Colonic mucosa (tissue), 4 donors: ENCODE results near the gene NGFR. TPM values are rescaled to one million over a fixed set of nuclear protein-coding genes. Genes with fewer than 3 reads are reported as not detected.

Source experiments
- DNase-seq: peaks from one replicate; pipeline ENCODE4 v3.0.0-alpha.2; 2020
- H3K27ac ChIP-seq: fragments of 200-600 bp; one replicate; pipeline ENCODE4 v1.8.0; 2021
- H3K27me3 ChIP-seq: fragments of 200-600 bp; one replicate; pipeline ENCODE4 v1.8.0; 2021
- H3K36me3 ChIP-seq: fragments of 200-600 bp; one replicate; pipeline ENCODE4 v1.8.0; 2021
- H3K4me1 ChIP-seq: fragments of 200-600 bp; one replicate; pipeline ENCODE4 v1.8.0; 2021; ENCODE audit warnings: mild to moderate bottlenecking
- H3K4me3 ChIP-seq: fragments of 200-600 bp; one replicate; pipeline ENCODE4 v1.8.0; 2021
- H3K9ac ChIP-seq, 2 donors: one replicate each; pipeline ENCODE4 v1.7.0; 2013; ENCODE audit warnings: control low read depth in 2 of 2, low read depth in 2 of 2, low read length in 2 of 2
- H3K9me3 ChIP-seq: fragments of 200-600 bp; one replicate; pipeline ENCODE4 v1.8.0; 2021
- CTCF ChIP-seq: fragments of 200-600 bp; IDR thresholded peaks from one replicate; pipeline ENCODE4 v1.8.0; 2022; ENCODE audit warnings: antibody characterized with exemption, mild to moderate bottlenecking
- intact Hi-C: fragments of 100-400 bp; cut with DNase I; formaldehyde crosslinking; loops from one replicate; pipeline ENCODE4 v1.14.1; 2022
- total RNA-seq, 2 donors: library from RNA; stranded (reverse); fragmentation: NEBNext Ultra II Directional in 1 of 2; extraction: Animal tissue kit (Norgen Biotek cat#: 25700) in 1 of 2; gene quantifications; one replicate each; pipeline ENCODE4 v1.2.1, GENCODE V29; 2021
- donor health status: healthy.
- donor health status: DM: no; HTN: no; CAD: no.
- donor health status: DM: no; HTN: no; CAD: no.

NGFR gene
- total RNA-seq, 2 donors from 2014 or later = 0.49 to 2.7 TPM

- Histone ChIP-seq H3K9me3 (no peaks in the 10 kb centered on the region), H3K4me3 (no peak overlapping the region), H3K9ac (no peak overlapping the region), H3K4me1 (no peaks in the 10 kb centered on the region), H3K36me3 (no peaks in the 10 kb centered on the region), H3K27ac (no peak overlapping the region), H3K27me3 (no peaks in the 10 kb centered on the region)
- DNase-seq = no peak
- no peak for TF ChIP-seq CTCF
- intact Hi-C loops = no loop called here
Observed at GRCh38 chr17:49545806-49546545, 50.9 kb downstream of the NGFR start.

GRCh38 chr17:49546546-49547535 is 51.7 kb downstream of the NGFR start:
- Histone ChIP-seq H3K9me3 (no peaks in the 10 kb centered on the region), H3K9ac (no peak overlapping the region), H3K27me3 (no peaks in the 10 kb centered on the region), H3K4me3 (no peak overlapping the region), H3K36me3 (no peaks in the 10 kb centered on the region), H3K4me1 (no peaks in the 10 kb centered on the region), H3K27ac (no peak overlapping the region)
- DNase-seq = no peak
- no peak for TF ChIP-seq CTCF
- intact Hi-C loops = no loop called here

- no peak overlapping the region for H3K27ac ChIP-seq
- H3K36me3 ChIP-seq = no peaks in the 10 kb centered on the region
- H3K4me1 ChIP-seq = no peaks in the 10 kb centered on the region
- no peak overlapping the region for H3K4me3 ChIP-seq
- H3K9ac ChIP-seq = no peak overlapping the region
- intact Hi-C loops = no loop called here
- H3K27me3 ChIP-seq = no peaks in the 10 kb centered on the region
- no peak for DNase-seq
- TF ChIP-seq CTCF = no peak
- no peaks in the 10 kb centered on the region for H3K9me3 ChIP-seq
Observed at GRCh38 chr17:49547566-49547965, 52.5 kb downstream of the NGFR start.

GRCh38 chr17:49548051-49548505 is 53.0 kb downstream of the NGFR start:
- TF ChIP-seq CTCF = no peak
- DNase-seq = no peak

GRCh38 chr17:49548506-49549310 is 53.6 kb downstream of the NGFR start:
- Histone ChIP-seq H3K4me1 (no peaks in the 10 kb centered on the region), H3K27ac (no peak overlapping the region), H3K27me3 (no peaks in the 10 kb centered on the region), H3K4me3 (no peak overlapping the region), H3K36me3 (no peaks in the 10 kb centered on the region), H3K9ac (no peak overlapping the region), H3K9me3 (no peaks in the 10 kb centered on the region)
- peak; percentile 20 for TF ChIP-seq CTCF
- intact Hi-C loops = no loop called here
- no peak for DNase-seq

More at GRCh38 chr17:49548051-49548505, 53.0 kb downstream of the NGFR start:
- H3K9me3 ChIP-seq = no peaks in the 10 kb centered on the region
- H3K9ac ChIP-seq = no peak overlapping the region
- no peaks in the 10 kb centered on the region for H3K36me3 ChIP-seq
- no peak overlapping the region for H3K27ac ChIP-seq
- no peaks in the 10 kb centered on the region for H3K4me1 ChIP-seq
- intact Hi-C loops = no loop called here
- no peaks in the 10 kb centered on the region for H3K27me3 ChIP-seq
- H3K4me3 ChIP-seq = no peak overlapping the region
